GM12892 (cell line): ENCODE data around the gene BPI.

ENCODE experiments used
- POLR2A ChIP-seq: IDR thresholded peaks from 2 replicates; pipeline ENCODE4 v1.6.1; 2011; ENCODE audit warnings: low read depth, low read length, control low read depth
- POLR2AphosphoS5 ChIP-seq: IDR thresholded peaks from 2 replicates; pipeline ENCODE4 v1.6.1; 2011; ENCODE audit warnings: low read depth, low read length, control low read depth

GRCh38 chr20:38342216-38342615 is 38.3 kb downstream of the BPI start:
- TF ChIP-seq POLR2AphosphoS5, result no peak
- no peak for TF ChIP-seq POLR2A
